K562 (cell line): ENCODE results near the gene SKIC3. TPM values are rescaled to one million over a fixed set of nuclear protein-coding genes. Genes with fewer than 3 reads are reported as not detected.

Experiments used
- ATAC-seq: fragments of 200-7000 bp; cut with Tn5 transposase; 3 replicates; pipeline ENCODE4 v1.9.1; 2020; ENCODE audit warnings: moderate library complexity
- BruUV-seq: library from RNA; stranded (reverse); fragments of 400-500 nt; replicated peaks from 2 replicates; lab custom pipeline; 2021; lab: Mats Ljungman, UMichigan
- CTCF ChIA-PET: fragments of 300-600 bp; formaldehyde crosslinking; extraction: SDS; loops from one replicate; lab custom pipeline; 2021; ENCODE audit warnings: low intra/inter-chr PET ratio; lab: Yijun Ruan, JAX
- POLR2A ChIA-PET: fragments of 300-600, 350-650 bp; sonication (Branson Sonifier 250); formaldehyde crosslinking; extraction: SDS; loops from one replicate; lab custom pipeline; 2021; ENCODE audit warnings: antibody characterized with exemption, inconsistent platforms; lab: Yijun Ruan, JAX
- DNase-seq, 4 experiments: peaks; one replicate each; pipeline versions ENCODE4 v3.0.0 to v3.0.0-alpha.2; 2011 to 2018; ENCODE audit warnings: low spot score in 3 of 4, mixed read lengths in 3 of 4; ENCODE audit errors: extremely low read depth in 1 of 4
- FAIRE-seq: peaks from 2 replicates; lab custom pipeline; 2011; peaks lifted over from hg19 to GRCh38; lab: Jason Lieb, UNC
- H2AFZ ChIP-seq: 2 replicates; pipeline ENCODE4 v1.6.0; 2011; ENCODE audit warnings: low read depth, low read length, control low read depth, inconsistent platforms
- H3K27ac ChIP-seq: fragments of 200-600 bp; 3 replicates; pipeline ENCODE4 v1.8.0; 2011; ENCODE audit warnings: low read depth, mild to moderate bottlenecking, control low read depth, inconsistent platforms, low read length, moderate library complexity, mixed read lengths; ENCODE audit errors: extremely low read depth
- H3K27me3 ChIP-seq, 2 experiments: fragments of 300-600 bp in 1 of 2; 2 replicates in 1 of 2; 3 replicates in 1 of 2; pipeline versions ENCODE4 v1.6.0 to v1.8.0; 2011; ENCODE audit warnings: inconsistent platforms in 2 of 2, low read length in 2 of 2, mild to moderate bottlenecking in 1 of 2, mixed read lengths in 1 of 2, moderate library complexity in 1 of 2; ENCODE audit not compliant: control insufficient read depth in 2 of 2, insufficient read depth in 2 of 2
- H3K36me3 ChIP-seq: fragments of 300-600 bp; 3 replicates; pipeline ENCODE4 v1.8.0; 2011; ENCODE audit warnings: mild to moderate bottlenecking, low read length, inconsistent platforms; ENCODE audit not compliant: control insufficient read depth, insufficient read depth
- H3K4me1 ChIP-seq, 2 experiments: fragments of 200-600 bp in 1 of 2; replicated peaks in 1 of 2; 2 replicates in 1 of 2; 3 replicates in 1 of 2; pipeline versions ENCODE4 v1.5.1 to v1.8.0; 2011; ENCODE audit warnings: inconsistent platforms in 2 of 2, low read length in 2 of 2, mild to moderate bottlenecking in 1 of 2, mixed read lengths in 1 of 2, moderate library complexity in 1 of 2; ENCODE audit not compliant: control insufficient read depth in 2 of 2, insufficient read depth in 2 of 2
- H3K4me2 ChIP-seq: 2 replicates; pipeline ENCODE4 v1.6.1; 2011; ENCODE audit warnings: low read length, control low read depth, inconsistent platforms, mixed read lengths; ENCODE audit not compliant: insufficient read depth
- H3K4me3 ChIP-seq: fragments of 200-600 bp; sonication (generic), shearing (Covaris generic); 2 replicates; pipeline ENCODE4 v1.5.1; 2016; ENCODE audit warnings: control low read depth, inconsistent platforms
- H3K79me2 ChIP-seq: fragments of 200-600 bp; 3 replicates; pipeline ENCODE4 v1.8.0; 2011; ENCODE audit warnings: low read length, inconsistent platforms; ENCODE audit not compliant: control insufficient read depth, insufficient read depth
- H3K9ac ChIP-seq, 2 experiments: 2 replicates each; pipeline versions ENCODE4 v1.6.0 to v1.6.1; 2011; ENCODE audit warnings: low read depth in 2 of 2, low read length in 2 of 2, control low read depth in 1 of 2, inconsistent platforms in 1 of 2, mild to moderate bottlenecking in 1 of 2, mixed read lengths in 1 of 2; ENCODE audit not compliant: insufficient read depth in 1 of 2
- H3K9me1 ChIP-seq: one replicate; pipeline ENCODE4 v1.6.0; 2011; ENCODE audit warnings: inconsistent platforms, mild to moderate bottlenecking, low read length, moderate library complexity; ENCODE audit not compliant: control insufficient read depth, insufficient read depth
- H3K9me3 ChIP-seq: replicated peaks from 2 replicates; pipeline ENCODE4 v1.5.1; 2011; ENCODE audit warnings: low read depth, low read length, inconsistent platforms; ENCODE audit not compliant: control insufficient read depth, insufficient read depth
- H4K20me1 ChIP-seq: replicated peaks from 2 replicates; pipeline ENCODE4 v1.6.1; 2011; ENCODE audit warnings: low read length, inconsistent platforms, mixed read lengths; ENCODE audit not compliant: control insufficient read depth, insufficient read depth
- ATF7 ChIP-seq: fragments of 450-650 bp; IDR thresholded peaks from 2 replicates; pipeline ENCODE4 v1.7.1; 2014; ENCODE audit warnings: mild to moderate bottlenecking, moderate library complexity
- CHD2 ChIP-seq: IDR thresholded peaks from 2 replicates; pipeline ENCODE4 v1.6.1; 2011; ENCODE audit warnings: low read depth, low read length
- DMBX1 ChIP-seq: fragments of 250-450 bp; sonication (Bioruptor Pico); IDR thresholded peaks from 2 replicates; pipeline ENCODE4 v1.8.0; 2022; ENCODE audit warnings: inconsistent platforms, mild to moderate bottlenecking, moderate library complexity, borderline replicate concordance
- EHMT2 ChIP-seq: fragments of 450-650 bp; IDR thresholded peaks from 2 replicates; pipeline ENCODE4 v1.6.1; 2018; ENCODE audit warnings: antibody characterized with exemption
- HEY1 ChIP-seq: fragments of 250-450 bp; sonication (Bioruptor Pico); IDR thresholded peaks from 2 replicates; pipeline ENCODE4 v1.5.0; 2020; ENCODE audit warnings: mild to moderate bottlenecking, moderate library complexity, borderline replicate concordance
- HNRNPK ChIP-seq: fragments of 200-400 bp; formaldehyde crosslinking; IDR thresholded peaks from one replicate; pipeline ENCODE4 v1.6.1; 2018; ENCODE audit warnings: mild to moderate bottlenecking, low read depth, low read length; ENCODE audit not compliant: poor library complexity, severe bottlenecking
- MCM7 ChIP-seq, 2 experiments: fragments of 450-650 bp; IDR thresholded peaks; 2 replicates each; pipeline ENCODE4 v1.6.1; 2016 to 2018
- MNT ChIP-seq, 2 experiments: fragments of 450-650 bp; conservative IDR thresholded peaks; 2 replicates each; pipeline ENCODE4 v1.6.1; 2017; ENCODE audit warnings: mild to moderate bottlenecking in 2 of 2, moderate library complexity in 2 of 2
- MTA1 ChIP-seq: fragments of 450-650 bp; IDR thresholded peaks from 2 replicates; pipeline ENCODE4 v1.6.1; 2017; ENCODE audit warnings: borderline replicate concordance
- RNF2 ChIP-seq: sonication (generic); IDR thresholded peaks from 2 replicates; pipeline ENCODE4 v1.6.1; 2016
- SAP30 ChIP-seq: fragments of 200-600 bp; sonication (generic); IDR thresholded peaks from 2 replicates; pipeline ENCODE4 v1.6.1; 2012; ENCODE audit warnings: borderline replicate concordance, low read depth, mild to moderate bottlenecking, moderate library complexity, low read length, control low read depth, inconsistent platforms; ENCODE audit not compliant: insufficient read depth, poor library complexity, severe bottlenecking
- SETDB1 ChIP-seq: IDR thresholded peaks from one replicate; pipeline ENCODE4 v1.6.1; 2012; ENCODE audit warnings: low read length, control low read depth, inconsistent platforms
- SFPQ ChIP-seq: fragments of 200-400 bp; formaldehyde crosslinking; IDR thresholded peaks from 2 replicates; pipeline ENCODE4 v1.6.1; 2017; ENCODE audit warnings: mild to moderate bottlenecking, low read depth, low read length, moderate library complexity
- SLC30A9 ChIP-seq: fragments of 250-450 bp; sonication (Bioruptor Pico); IDR thresholded peaks from 2 replicates; pipeline ENCODE4 v1.8.0; 2022; ENCODE audit warnings: mild to moderate bottlenecking, moderate library complexity
- SNAPC5 ChIP-seq: fragments of 250-450 bp; sonication (Bioruptor Pico); IDR thresholded peaks from 2 replicates; pipeline ENCODE4 v1.8.0; 2021; ENCODE audit warnings: moderate library complexity, mild to moderate bottlenecking, inconsistent platforms
- ZFX ChIP-seq: sonication (generic); formaldehyde crosslinking; IDR thresholded peaks from 2 replicates; pipeline ENCODE4 v1.8.0; 2022; ENCODE audit warnings: mild to moderate bottlenecking, missing genetic modification reagents, moderate library complexity
- ZNF165 ChIP-seq: fragments of 250-450 bp; sonication (Bioruptor Pico); IDR thresholded peaks from 2 replicates; pipeline ENCODE4 v1.4.0; 2020; ENCODE audit warnings: borderline replicate concordance
- ZNF764 ChIP-seq: fragments of 250-450 bp; sonication (Bioruptor Pico); IDR thresholded peaks from 2 replicates; pipeline ENCODE4 v1.4.0; 2020; ENCODE audit warnings: low read depth, mild to moderate bottlenecking, moderate library complexity
- ZNF785 ChIP-seq: fragments of 250-450 bp; sonication (Bioruptor Pico); IDR thresholded peaks from 2 replicates; pipeline ENCODE4 v1.4.0; 2020; ENCODE audit warnings: mild to moderate bottlenecking
- WGBS: fragments of 100-300 bp; shearing (Covaris generic); methylation state at CpG from one replicate; pipeline ENCODE4 v1.1.6; 2016; ENCODE audit warnings: low coverage, mixed read lengths; ENCODE audit not compliant: insufficient coverage; ENCODE audit errors: missing lambda C conversion rate; 5-methylcytosine and 5-hydroxymethylcytosine counted together
- in situ Hi-C: fragments of 300-500 bp; cut with MboI; formaldehyde crosslinking; loops from 4 replicates; pipeline ENCODE4 v1.15.0; 2018; ENCODE audit warnings: inconsistent platforms, mixed read lengths
- intact Hi-C: fragments of 100-400 bp; cut with micrococcal nuclease; formaldehyde crosslinking; loops from 2 replicates; pipeline ENCODE4 v1.14.2; 2022
- polyA plus RNA-seq, 8 experiments: library from polyadenylated mRNA; depleted of rRNA in 4 of 8; stranded (reverse) in 5 of 8; unstranded in 3 of 8; fragments of >200 nt; fragmentation: Nextera tagmentation in 2 of 8; fragmentation: Illumina TruSeq in 1 of 8; extraction: Ambion mirVana in 2 of 8; extraction: Trizol in 1 of 8; gene quantifications; 2 replicates each; pipeline versions ENCODE4 v1.2.1 to v1.2.3, GENCODE V29; 2011 to 2014; ENCODE audit warnings: inconsistent platforms in 1 of 8, missing spikeins in 1 of 8
- total RNA-seq, 7 experiments: library from RNA; depleted of rRNA in 6 of 7; stranded (reverse); fragments of >200 nt in 6 of 7; fragmentation: Illumina TruSeq in 2 of 7; extraction: Trizol in 2 of 7; gene quantifications; 2 replicates each; pipeline versions ENCODE4 v1.2.1 to v1.2.3, GENCODE V29; 2011 to 2021; ENCODE audit warnings: low replicate concordance in 1 of 7

The SKIC3 gene
- total and polyA plus RNA-seq, 9 of the 15 experiments (the other 6 are each of a cell fraction or from before 2014, with no cell fraction given) = 30.7 to 72.4 (median 44.1) TPM

- TF ChIP-seq SFPQ = no peak
- TF ChIP-seq RNF2 = no peak
- TF ChIP-seq CHD2 = no peak
- TF ChIP-seq SETDB1 = no peak
- no peak for TF ChIP-seq SNAPC5
- TF ChIP-seq DMBX1 (CRISPR knock-in tag) = no peak
- TF ChIP-seq MTA1 = no peak
- no peak for TF ChIP-seq HEY1 (CRISPR knock-in tag)
- TF ChIP-seq SLC30A9 (CRISPR knock-in tag) = no peak
- no peak for TF ChIP-seq ZFX (CRISPR knock-in tag)
Measured at GRCh38 chr5:95526871-95527270, 27.9 kb downstream of the SKIC3 start (continued).

GRCh38 chr5:95524423-95524822, 30.4 kb downstream of the SKIC3 start:
- Histone ChIP-seq H3K27me3 (no peaks in the 10 kb centered on the region), H3K9me3 (no peaks in the 10 kb centered on the region), H3K4me3 (no peak overlapping the region), H3K27ac (no peak overlapping the region), H4K20me1 (no peaks in the 10 kb centered on the region), H3K4me1 (no peaks in the 10 kb centered on the region), H3K36me3 (peaks cover 74% of the 10 kb centered on the region), H2AFZ (no peak overlapping the region), H3K4me2 (no peak overlapping the region), H3K9ac (no peak overlapping the region), H3K79me2 (no peaks in the 10 kb centered on the region), H3K9me1 (no peaks in the 10 kb centered on the region)
- ATAC-seq (no peak), DNase-seq (no peak), FAIRE-seq (no peak)
- BruUV-seq = no TSS peak
- CTCF ChIA-PET = no interaction called here
- intact Hi-C loops (no loop called here), in situ Hi-C loops (no loop called here)
- POLR2A ChIA-PET = interaction anchor here (0.7 to 1.1 kb wide), 2 partner anchors 9 to 10 kb away, joined by 3 read pairs; no protein-coding TSS in a partner anchor
- 88% methylated on average over 2 of the region's 2 CpGs for WGBS
- TF ChIP-seq HNRNPK (no peak), ZNF165 (CRISPR knock-in tag) (no peak), MCM7 (IDR thresholded peaks at IDR 0.05) (no peak), EHMT2 (no peak), ZNF764 (CRISPR knock-in tag) (no peak), MNT (conservative IDR thresholded peaks at IDR 0.05) (no peak), ZNF785 (CRISPR knock-in tag) (no peak), SAP30 (no peak), ATF7 (no peak)
